ENCODE data around the gene POU2F1.

Gene POU2F1

DNA sequence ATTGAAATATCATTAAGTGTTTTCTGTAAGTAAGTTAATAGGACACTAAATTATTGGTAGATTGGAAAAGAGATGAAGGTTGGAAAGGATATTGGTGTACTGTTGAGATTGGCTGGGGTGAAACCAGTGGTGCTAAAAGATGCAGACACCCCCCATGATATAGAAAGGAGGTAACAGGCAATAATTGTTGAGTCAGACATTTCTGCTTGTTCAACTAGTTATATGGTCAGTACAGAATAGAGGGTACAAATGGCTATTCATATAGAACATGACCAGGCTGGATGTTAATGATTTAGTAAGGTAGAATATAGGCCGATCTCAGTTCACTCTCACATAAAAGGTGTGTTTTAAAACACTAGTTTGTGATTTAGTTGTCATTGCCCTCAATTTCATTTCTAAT, 104.5 kb downstream of the POU2F1 start:
- DNase-seq (ENCODE audit: extremely low spot score): no peak
- ChIA-PET CTCF (no interaction called here), POLR2A (no interaction called here)
- TF ChIP-seq ELF4 (IDR thresholded peaks at IDR 0.05) (no peak), FOXK2 (IDR thresholded peaks at IDR 0.05) (no peak), ARNT (IDR thresholded peaks at IDR 0.05) (no peak), L3MBTL2 (conservative IDR thresholded peaks at IDR 0.05) (no peak), FOXM1 (IDR thresholded peaks at IDR 0.05; ENCODE audit: borderline replicate concordance) (no peak), CTBP1 (IDR thresholded peaks at IDR 0.05; ENCODE audit: borderline replicate concordance) (no peak), SP1 (IDR thresholded peaks at IDR 0.05) (no peak), BHLHE40 (IDR thresholded peaks at IDR 0.05; ENCODE audit: borderline replicate concordance) (no peak), LEF1 (IDR thresholded peaks at IDR 0.05; ENCODE audit: borderline replicate concordance) (no peak)
- TF ChIP-seq, protein P1, sequence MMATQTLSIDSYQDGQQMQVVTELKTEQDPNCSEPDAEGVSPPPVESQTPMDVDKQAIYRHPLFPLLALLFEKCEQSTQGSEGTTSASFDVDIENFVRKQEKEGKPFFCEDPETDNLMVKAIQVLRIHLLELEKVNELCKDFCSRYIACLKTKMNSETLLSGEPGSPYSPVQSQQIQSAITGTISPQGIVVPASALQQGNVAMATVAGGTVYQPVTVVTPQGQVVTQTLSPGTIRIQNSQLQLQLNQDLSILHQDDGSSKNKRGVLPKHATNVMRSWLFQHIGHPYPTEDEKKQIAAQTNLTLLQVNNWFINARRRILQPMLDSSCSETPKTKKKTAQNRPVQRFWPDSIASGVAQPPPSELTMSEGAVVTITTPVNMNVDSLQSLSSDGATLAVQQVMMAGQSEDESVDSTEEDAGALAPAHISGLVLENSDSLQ (IDR thresholded peaks at IDR 0.05): no peak

DNA sequence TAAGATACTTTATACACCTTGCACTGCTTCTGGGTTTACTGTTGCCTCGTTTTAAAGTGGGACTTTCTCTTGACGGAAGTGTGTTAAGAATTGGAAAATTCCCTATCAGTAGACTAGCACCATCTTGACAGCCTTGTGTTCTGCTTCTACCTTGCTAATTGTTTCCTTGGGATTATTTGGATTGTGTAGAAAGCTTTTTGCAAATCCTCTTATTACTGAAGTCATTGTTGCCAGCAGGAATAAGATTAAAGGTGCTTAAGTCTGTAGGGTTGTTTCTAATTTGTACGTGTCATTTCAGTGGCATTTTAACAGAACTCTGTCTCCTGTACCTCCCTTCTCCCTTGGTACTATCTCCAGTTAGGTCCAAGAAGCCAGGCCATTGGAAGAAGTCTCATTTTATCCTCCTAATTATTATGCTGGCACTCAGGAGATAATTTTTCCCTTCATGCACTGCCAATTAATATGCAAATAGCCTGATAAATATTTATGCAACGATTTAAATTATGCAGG, 107.7 kb downstream of the POU2F1 start:
- ChIA-PET POLR2A (no interaction called here), CTCF (interaction anchor here (0.6 kb wide), 1 partner anchor 66 kb away, joined by 3 read pairs; no protein-coding TSS in a partner anchor)
- no peak for DNase-seq (ENCODE audit: extremely low spot score)
- TF ChIP-seq TARDBP (IDR thresholded peaks at IDR 0.05): no peak
- TF ChIP-seq BHLHE40 (IDR thresholded peaks at IDR 0.05; ENCODE audit: borderline replicate concordance): no peak
- no peak for TF ChIP-seq FOXA1 (IDR thresholded peaks at IDR 0.05)
- TF ChIP-seq SUZ12 (IDR thresholded peaks at IDR 0.05): no peak
- TF ChIP-seq NFRKB (IDR thresholded peaks at IDR 0.05): no peak
- TF ChIP-seq CTBP1 (IDR thresholded peaks at IDR 0.05; ENCODE audit: borderline replicate concordance): no peak
- TF ChIP-seq, protein P1 (IDR thresholded peaks at IDR 0.05): no peak
- no peak for TF ChIP-seq FOXK2 (IDR thresholded peaks at IDR 0.05)

DNA sequence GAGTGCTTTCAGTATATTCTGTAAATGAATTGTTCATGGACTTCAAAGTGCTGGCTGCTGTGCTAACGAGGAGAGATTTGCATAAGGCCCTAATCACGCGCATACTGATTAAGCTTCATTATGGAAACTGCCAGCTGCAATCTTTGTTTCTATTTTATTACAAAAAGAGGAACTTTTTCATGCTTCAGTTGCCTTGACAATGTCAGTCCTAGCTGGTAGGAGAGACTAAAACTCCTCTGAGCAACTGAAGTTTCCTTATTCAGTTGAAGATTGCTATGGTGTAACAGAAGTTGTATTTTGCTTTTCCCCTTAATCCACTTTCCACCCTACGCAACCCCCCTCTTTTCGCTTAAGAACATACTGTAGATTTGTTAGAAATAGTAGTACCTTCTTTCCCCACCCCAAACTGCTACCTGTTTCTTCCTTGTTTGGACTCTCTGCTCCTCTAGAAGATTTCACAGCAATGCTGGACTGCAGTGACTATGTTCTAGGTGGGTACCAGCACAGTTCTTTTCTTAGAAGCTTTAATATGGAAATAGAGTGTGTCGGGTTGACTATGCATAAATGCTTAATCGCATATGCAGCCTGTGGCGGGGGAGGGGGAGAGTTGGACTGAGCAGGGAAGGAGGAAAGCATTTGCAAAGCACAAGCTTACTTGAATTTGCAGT, 108.3 kb downstream of the POU2F1 start:
- CTCF ChIA-PET: no interaction called here
- POLR2A ChIA-PET: no interaction called here
- no peak for TF ChIP-seq HDGF (IDR thresholded peaks at IDR 0.05; ENCODE audit: borderline replicate concordance)
- DNase-seq (ENCODE audit: extremely low spot score): no peak

DNA sequence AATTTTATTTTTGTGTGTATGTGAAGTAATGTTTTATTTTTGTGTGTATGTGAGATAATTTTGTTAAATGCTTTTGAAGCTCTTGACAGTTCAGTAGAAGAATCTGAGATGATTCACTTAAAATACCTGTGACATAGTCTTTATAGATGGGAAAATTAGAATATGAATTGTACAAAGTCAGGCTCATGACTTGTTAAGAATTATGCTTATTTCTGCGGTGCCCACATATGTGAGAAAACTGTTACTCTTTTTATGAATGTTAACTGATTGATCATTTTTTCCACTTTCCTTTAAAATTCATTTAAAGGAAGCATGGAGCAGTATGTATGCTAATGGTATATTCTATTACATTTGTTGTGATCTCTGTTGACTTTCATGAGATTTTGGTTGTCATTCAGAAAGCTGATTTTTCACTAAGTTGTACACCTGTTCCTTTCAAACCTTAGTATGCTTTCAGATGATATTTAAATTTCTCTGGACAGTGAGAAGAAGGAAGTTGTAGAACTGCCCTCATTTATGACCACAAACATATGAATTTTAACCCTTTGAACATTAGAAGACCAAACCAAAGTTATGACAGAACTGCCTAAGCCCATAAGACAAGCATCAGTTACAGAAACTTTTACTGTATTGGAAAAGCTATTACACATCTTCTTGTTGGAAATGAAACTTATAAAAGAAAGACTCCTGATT, 110.1 kb downstream of the POU2F1 start:
- TF ChIP-seq SP1 (IDR thresholded peaks at IDR 0.05): no peak
- TF ChIP-seq ARNT (IDR thresholded peaks at IDR 0.05): no peak
- no peak for TF ChIP-seq CTBP1 (IDR thresholded peaks at IDR 0.05; ENCODE audit: borderline replicate concordance)
- no peak for TF ChIP-seq L3MBTL2 (conservative IDR thresholded peaks at IDR 0.05)
- no peak for TF ChIP-seq ZNF384 (IDR thresholded peaks at IDR 0.05)
- TF ChIP-seq LEF1 (IDR thresholded peaks at IDR 0.05; ENCODE audit: borderline replicate concordance): no peak
- TF ChIP-seq HDGF (IDR thresholded peaks at IDR 0.05; ENCODE audit: borderline replicate concordance): no peak
- no peak for TF ChIP-seq NFRKB (IDR thresholded peaks at IDR 0.05)
- TF ChIP-seq SUZ12 (IDR thresholded peaks at IDR 0.05): no peak
- TF ChIP-seq, protein P1 (IDR thresholded peaks at IDR 0.05): no peak
- no peak for TF ChIP-seq FOXA1 (IDR thresholded peaks at IDR 0.05)
- no peak for TF ChIP-seq ELF4 (IDR thresholded peaks at IDR 0.05)
- ChIA-PET CTCF (no interaction called here), POLR2A (no interaction called here)
- DNase-seq (ENCODE audit: extremely low spot score): no peak

DNA sequence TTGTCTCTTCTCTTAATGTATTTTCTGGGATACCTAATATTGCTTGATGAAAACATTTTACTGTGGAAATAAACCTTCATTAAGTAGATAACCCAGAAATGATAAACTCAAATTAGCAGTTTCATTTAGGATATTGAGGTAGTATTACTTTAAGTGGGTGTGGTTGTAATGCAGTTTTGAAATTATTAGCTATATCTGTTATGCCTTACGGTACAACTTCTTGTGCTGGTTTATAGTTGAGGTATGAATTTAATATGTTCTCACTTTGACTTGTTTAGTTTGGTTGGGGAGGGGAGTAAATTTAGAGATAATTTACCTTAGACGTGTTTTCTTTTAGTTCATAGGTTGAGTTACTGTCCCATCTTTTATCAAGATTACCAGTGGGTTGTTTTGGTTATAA, 111.0 kb downstream of the POU2F1 start:
- CTCF ChIA-PET: no interaction called here
- POLR2A ChIA-PET: no interaction called here
- no peak for TF ChIP-seq BHLHE40 (IDR thresholded peaks at IDR 0.05; ENCODE audit: borderline replicate concordance)
- TF ChIP-seq CTBP1 (IDR thresholded peaks at IDR 0.05; ENCODE audit: borderline replicate concordance): no peak
- TF ChIP-seq, protein P1 (IDR thresholded peaks at IDR 0.05): no peak
- no peak for DNase-seq (ENCODE audit: extremely low spot score)

DNA sequence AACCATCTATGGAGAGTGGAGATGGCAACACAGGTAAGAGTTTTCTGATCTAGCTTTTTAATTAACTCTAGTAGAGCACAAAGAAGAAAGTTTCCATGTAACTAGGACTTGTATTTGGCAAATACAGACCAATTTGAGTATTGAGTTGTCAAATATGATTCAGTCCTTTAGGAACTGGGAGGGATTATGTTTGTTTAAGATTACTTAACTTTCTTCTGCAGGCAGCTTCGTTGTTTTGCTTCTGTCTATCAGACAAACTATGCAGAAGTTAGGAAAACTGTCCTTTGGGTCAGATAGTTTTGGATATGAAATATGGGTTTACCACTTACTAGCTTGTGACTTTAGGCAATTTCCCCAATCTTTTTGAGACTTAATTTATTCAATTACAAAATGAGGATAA, 111.8 kb downstream of the POU2F1 start:
- DNase-seq (ENCODE audit: extremely low spot score): no peak
- CTCF ChIA-PET: interaction anchor here (0.7 kb wide), 1 partner anchor 114 kb away, joined by 3 read pairs; no protein-coding TSS in a partner anchor
- no peak for TF ChIP-seq ELF4 (IDR thresholded peaks at IDR 0.05)
- TF ChIP-seq L3MBTL2 (conservative IDR thresholded peaks at IDR 0.05): no peak
- TF ChIP-seq LEF1 (IDR thresholded peaks at IDR 0.05; ENCODE audit: borderline replicate concordance): no peak
- TF ChIP-seq FOXM1 (IDR thresholded peaks at IDR 0.05; ENCODE audit: borderline replicate concordance): no peak
- no peak for TF ChIP-seq BHLHE40 (IDR thresholded peaks at IDR 0.05; ENCODE audit: borderline replicate concordance)
- TF ChIP-seq, protein P1 (IDR thresholded peaks at IDR 0.05): no peak
- TF ChIP-seq ZNF384 (IDR thresholded peaks at IDR 0.05): no peak
- TF ChIP-seq ARNT (IDR thresholded peaks at IDR 0.05): no peak
- no peak for TF ChIP-seq TARDBP (IDR thresholded peaks at IDR 0.05)
- TF ChIP-seq FOXK2 (IDR thresholded peaks at IDR 0.05): no peak
- no peak for TF ChIP-seq NFRKB (IDR thresholded peaks at IDR 0.05)
- TF ChIP-seq FOXA1 (IDR thresholded peaks at IDR 0.05): no peak
- TF ChIP-seq SP1 (IDR thresholded peaks at IDR 0.05): no peak
- TF ChIP-seq CTBP1 (IDR thresholded peaks at IDR 0.05; ENCODE audit: borderline replicate concordance): no peak
- POLR2A ChIA-PET: no interaction called here

All from HEK293T (cell line).